Measurements from ENCODE around the gene GCC1. TPM values are rescaled to one million over a fixed set of nuclear protein-coding genes. Genes with fewer than 3 reads are reported as not detected.

Gene GCC1
- total and polyA plus RNA-seq, 4 donors, result 3.5 to 15.8 (median 12.1) TPM

- ATAC-seq (ENCODE audit: insufficient read depth, low FRiP score), result no peak
- no peak overlapping the region for H3K27ac ChIP-seq (ENCODE audit: low read depth in 1 of 2, low read length in 1 of 2)
- H3K36me3 ChIP-seq (ENCODE audit: control insufficient read depth in 4 of 4, insufficient read depth in 4 of 4, low read length in 4 of 4), result no peaks in the 10 kb centered on the region
- H3K27me3 ChIP-seq (ENCODE audit: control insufficient read depth in 3 of 3, insufficient read depth in 3 of 3, low read length in 2 of 3), result peaks cover 13 to 52% (median 15%) of the 10 kb centered on the region in 3 donors
- DNase-seq, result no peak
- WGBS, 2 donors, result 91 to 92% methylated on average over 5 of the region's 5 CpGs
- no peak overlapping the region for H3K9ac ChIP-seq (ENCODE audit: insufficient read depth in 1 of 2, low read length in 2 of 2)
- no peak for TF ChIP-seq CTCF (IDR thresholded peaks at IDR 0.05; ENCODE audit: control extremely low read depth, extremely low read depth)
- no peak overlapping the region for H3K4me3 ChIP-seq
- H3K4me1 ChIP-seq (ENCODE audit: control insufficient read depth in 5 of 5, insufficient read depth in 5 of 5, low read length in 5 of 5), result no peaks in the 10 kb centered on the region
- H3K9me3 ChIP-seq (ENCODE audit: control insufficient read depth in 4 of 4, insufficient read depth in 3 of 4, low read length in 3 of 4), result no peaks in the 10 kb centered on the region
These were observed 31.3 kb upstream of the GCC1 start for GRCh38 chr7:127616724-127617123.

- Histone ChIP-seq H3K27ac (ENCODE audit: low read depth in 1 of 2, low read length in 1 of 2) (no peak overlapping the region), H3K9ac (ENCODE audit: insufficient read depth in 1 of 2, low read length in 2 of 2) (no peak overlapping the region), H3K36me3 (ENCODE audit: control insufficient read depth in 4 of 4, insufficient read depth in 4 of 4, low read length in 4 of 4) (no peaks in the 10 kb centered on the region), H3K4me1 (ENCODE audit: control insufficient read depth in 5 of 5, insufficient read depth in 5 of 5, low read length in 5 of 5) (no peaks in the 10 kb centered on the region), H3K4me3 (no peak overlapping the region), H3K27me3 (ENCODE audit: control insufficient read depth in 3 of 3, insufficient read depth in 3 of 3, low read length in 2 of 3) (peaks cover 0 to 13% (median 0%) of the 10 kb centered on the region in 3 donors), H3K9me3 (ENCODE audit: control insufficient read depth in 4 of 4, insufficient read depth in 3 of 4, low read length in 3 of 4) (peaks cover 0 to 17% (median 1%) of the 10 kb centered on the region in 4 donors)
- 90 to 97% methylated on average over 1 of the region's 1 CpG for WGBS, 2 donors
- no peak for DNase-seq
- ATAC-seq (ENCODE audit: insufficient read depth, low FRiP score), result no peak
- TF ChIP-seq CTCF (IDR thresholded peaks at IDR 0.05; ENCODE audit: control extremely low read depth, extremely low read depth), result no peak
These were observed 26.9 kb upstream of the GCC1 start for GRCh38 chr7:127612263-127612662.

GRCh38 chr7:127609297-127609696, 23.9 kb upstream of the GCC1 start:
- TF ChIP-seq CTCF (IDR thresholded peaks at IDR 0.05; ENCODE audit: control extremely low read depth, extremely low read depth), result no peak
- Histone ChIP-seq H3K27me3 (ENCODE audit: control insufficient read depth in 3 of 3, insufficient read depth in 3 of 3, low read length in 2 of 3) (peaks cover 0 to 1% (median 0%) of the 10 kb centered on the region in 3 donors), H3K4me3 (no peak overlapping the region), H3K36me3 (ENCODE audit: control insufficient read depth in 4 of 4, insufficient read depth in 4 of 4, low read length in 4 of 4) (no peaks in the 10 kb centered on the region), H3K27ac (ENCODE audit: low read depth in 1 of 2, low read length in 1 of 2) (no peak overlapping the region), H3K9ac (ENCODE audit: insufficient read depth in 1 of 2, low read length in 2 of 2) (no peak overlapping the region), H3K4me1 (ENCODE audit: control insufficient read depth in 5 of 5, insufficient read depth in 5 of 5, low read length in 5 of 5) (no peaks in the 10 kb centered on the region), H3K9me3 (ENCODE audit: control insufficient read depth in 4 of 4, insufficient read depth in 3 of 4, low read length in 3 of 4) (peaks cover 0 to 17% (median 1%) of the 10 kb centered on the region in 4 donors)
- 90 to 93% methylated on average over 6 of the region's 6 CpGs for WGBS, 2 donors
- DNase-seq, result no peak
- ATAC-seq (ENCODE audit: insufficient read depth, low FRiP score), result no peak

GRCh38 chr7:127608446-127608845, 23.1 kb upstream of the GCC1 start:
- TF ChIP-seq CTCF (IDR thresholded peaks at IDR 0.05; ENCODE audit: control extremely low read depth, extremely low read depth), result no peak
- no peak for DNase-seq
- H3K9ac ChIP-seq (ENCODE audit: insufficient read depth in 1 of 2, low read length in 2 of 2), result no peak overlapping the region
- no peaks in the 10 kb centered on the region for H3K36me3 ChIP-seq (ENCODE audit: control insufficient read depth in 4 of 4, insufficient read depth in 4 of 4, low read length in 4 of 4)
- no peak overlapping the region for H3K4me3 ChIP-seq
- no peak overlapping the region for H3K27ac ChIP-seq (ENCODE audit: low read depth in 1 of 2, low read length in 1 of 2)
- WGBS, 2 donors, result 85 to 95% methylated on average over 6 of the region's 6 CpGs
- H3K4me1 ChIP-seq (ENCODE audit: control insufficient read depth in 5 of 5, insufficient read depth in 5 of 5, low read length in 5 of 5), result no peaks in the 10 kb centered on the region
- no peaks in the 10 kb centered on the region for H3K27me3 ChIP-seq (ENCODE audit: control insufficient read depth in 3 of 3, insufficient read depth in 3 of 3, low read length in 2 of 3)
- ATAC-seq (ENCODE audit: insufficient read depth, low FRiP score), result no peak
- H3K9me3 ChIP-seq (ENCODE audit: control insufficient read depth in 4 of 4, insufficient read depth in 3 of 4, low read length in 3 of 4), result peaks cover 0 to 17% (median 1%) of the 10 kb centered on the region in 4 donors
